OCI-LY7 (cell line): ENCODE measurements around the gene PARD3B.

ENCODE experiments used
- EZH2phosphoT487 ChIP-seq: fragments of 200-600 bp; sonication (generic); IDR thresholded peaks from 2 replicates; pipeline ENCODE4 v1.6.1; 2018; ENCODE audit warnings: low read depth, borderline replicate concordance, mild to moderate bottlenecking, mixed run types, antibody characterized with exemption, low read length, moderate library complexity, mixed read lengths
- TF ChIP-seq, protein P1 (sequence below): fragments of 200-600 bp; sonication (generic); conservative IDR thresholded peaks from 2 replicates; pipeline ENCODE4 v1.5.1; 2014; ENCODE audit warnings: mild to moderate bottlenecking, antibody characterized with exemption, low read length, moderate library complexity, mixed read lengths

DNA sequence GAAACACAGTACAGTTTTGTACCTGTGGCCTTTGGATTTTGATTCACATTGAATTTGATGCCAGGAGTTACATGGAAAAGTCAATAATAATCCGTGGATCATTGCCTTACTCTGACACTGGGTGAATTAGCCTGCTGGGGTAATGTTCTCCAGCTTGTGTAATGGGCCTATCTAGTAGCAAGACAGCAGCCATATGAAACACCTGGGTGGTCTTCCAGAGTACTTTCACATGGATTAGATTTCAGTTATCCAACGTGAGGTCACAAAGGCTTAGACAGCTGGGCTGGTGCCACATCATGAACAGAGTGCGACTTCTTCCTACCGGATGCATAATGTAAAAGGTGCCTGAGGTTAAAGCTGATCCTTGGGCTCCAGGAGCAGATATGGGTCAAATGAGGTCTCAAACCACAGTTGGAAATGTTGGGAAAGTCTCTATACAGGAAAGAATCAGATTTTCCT, 486.8 kb downstream of the PARD3B start:
- TF ChIP-seq, protein P1, sequence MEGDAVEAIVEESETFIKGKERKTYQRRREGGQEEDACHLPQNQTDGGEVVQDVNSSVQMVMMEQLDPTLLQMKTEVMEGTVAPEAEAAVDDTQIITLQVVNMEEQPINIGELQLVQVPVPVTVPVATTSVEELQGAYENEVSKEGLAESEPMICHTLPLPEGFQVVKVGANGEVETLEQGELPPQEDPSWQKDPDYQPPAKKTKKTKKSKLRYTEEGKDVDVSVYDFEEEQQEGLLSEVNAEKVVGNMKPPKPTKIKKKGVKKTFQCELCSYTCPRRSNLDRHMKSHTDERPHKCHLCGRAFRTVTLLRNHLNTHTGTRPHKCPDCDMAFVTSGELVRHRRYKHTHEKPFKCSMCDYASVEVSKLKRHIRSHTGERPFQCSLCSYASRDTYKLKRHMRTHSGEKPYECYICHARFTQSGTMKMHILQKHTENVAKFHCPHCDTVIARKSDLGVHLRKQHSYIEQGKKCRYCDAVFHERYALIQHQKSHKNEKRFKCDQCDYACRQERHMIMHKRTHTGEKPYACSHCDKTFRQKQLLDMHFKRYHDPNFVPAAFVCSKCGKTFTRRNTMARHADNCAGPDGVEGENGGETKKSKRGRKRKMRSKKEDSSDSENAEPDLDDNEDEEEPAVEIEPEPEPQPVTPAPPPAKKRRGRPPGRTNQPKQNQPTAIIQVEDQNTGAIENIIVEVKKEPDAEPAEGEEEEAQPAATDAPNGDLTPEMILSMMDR: no peak
- no peak for TF ChIP-seq EZH2phosphoT487
